Astrocyte (in vitro differentiated cells and primary cell): ENCODE measurements around the gene L1TD1. TPM values are rescaled to one million over a fixed set of nuclear protein-coding genes. Genes with fewer than 3 reads are reported as not detected.
A peak's percentile ranks its signal among the peaks of the same experiment; 100 is the strongest.

Experiments used
- DNase-seq: peaks from one replicate; pipeline ENCODE4 v3.0.0-alpha.2; 2010; ENCODE audit warnings: low read depth
- FAIRE-seq: peaks from 2 replicates; lab custom pipeline; 2011; peaks lifted over from hg19 to GRCh38; lab: Jason Lieb, UNC
- H2AFZ ChIP-seq: 2 replicates; pipeline ENCODE4 v1.6.0; 2012; ENCODE audit warnings: low read depth, low read length, inconsistent platforms
- H3K27ac ChIP-seq: 2 replicates; pipeline ENCODE4 v1.5.1; 2011; ENCODE audit warnings: low read depth, low read length, inconsistent platforms
- H3K27me3 ChIP-seq: 2 replicates; pipeline ENCODE4 v1.6.0; 2011; ENCODE audit warnings: low read length, inconsistent platforms; ENCODE audit not compliant: insufficient read depth
- H3K36me3 ChIP-seq: 2 replicates; pipeline ENCODE4 v1.5.1; 2011; ENCODE audit warnings: low read length, inconsistent platforms; ENCODE audit not compliant: insufficient read depth
- H3K4me1 ChIP-seq: 2 replicates; pipeline ENCODE4 v1.5.1; 2011; ENCODE audit warnings: low read length, inconsistent platforms; ENCODE audit not compliant: insufficient read depth
- H3K4me2 ChIP-seq: 2 replicates; pipeline ENCODE4 v1.6.0; 2012; ENCODE audit warnings: low read length, inconsistent platforms
- H3K4me3 ChIP-seq: 2 replicates; pipeline ENCODE4 v1.5.1; 2011; ENCODE audit warnings: low read depth, mild to moderate bottlenecking, low read length, inconsistent platforms; ENCODE audit not compliant: insufficient read depth
- H3K79me2 ChIP-seq: 2 replicates; pipeline ENCODE4 v1.6.0; 2012; ENCODE audit warnings: mild to moderate bottlenecking, low read length, inconsistent platforms; ENCODE audit not compliant: insufficient read depth
- H3K9ac ChIP-seq: 2 replicates; pipeline ENCODE4 v1.6.0; 2012; ENCODE audit warnings: mild to moderate bottlenecking, low read length, inconsistent platforms
- H3K9me3 ChIP-seq: 2 replicates; pipeline ENCODE4 v1.5.1; 2012; ENCODE audit warnings: low read depth, mild to moderate bottlenecking, low read length, inconsistent platforms; ENCODE audit not compliant: insufficient read depth
- H4K20me1 ChIP-seq: 2 replicates; pipeline ENCODE4 v1.6.0; 2012; ENCODE audit warnings: low read length, inconsistent platforms; ENCODE audit not compliant: insufficient read depth
- H3K27ac Mint-ChIP-seq: one replicate; pipeline ENCODE4 v1.8.0; 2021; ENCODE audit warnings: mild to moderate bottlenecking, mixed read lengths; ENCODE audit not compliant: unreplicated experiment
- H3K27me3 Mint-ChIP-seq: one replicate; pipeline ENCODE4 v1.8.0; 2021; ENCODE audit warnings: low read depth, mixed read lengths; ENCODE audit not compliant: unreplicated experiment
- H3K36me3 Mint-ChIP-seq: one replicate; pipeline ENCODE4 v1.8.0; 2021; ENCODE audit warnings: low read depth, mixed read lengths; ENCODE audit not compliant: unreplicated experiment
- H3K4me1 Mint-ChIP-seq: one replicate; pipeline ENCODE4 v1.8.0; 2021; ENCODE audit warnings: low read depth, mixed read lengths; ENCODE audit not compliant: unreplicated experiment
- H3K4me3 Mint-ChIP-seq: one replicate; pipeline ENCODE4 v1.8.0; 2021; ENCODE audit warnings: mild to moderate bottlenecking, moderate library complexity, mixed read lengths; ENCODE audit not compliant: unreplicated experiment
- H3K9me3 Mint-ChIP-seq: one replicate; pipeline ENCODE4 v1.8.0; 2021; ENCODE audit warnings: mild to moderate bottlenecking, mixed read lengths; ENCODE audit not compliant: unreplicated experiment
- EZH2 ChIP-seq: IDR thresholded peaks from 2 replicates; pipeline ENCODE4 v1.6.1; 2012; ENCODE audit warnings: mild to moderate bottlenecking, low read length, inconsistent platforms; ENCODE audit not compliant: insufficient read depth
- total RNA-seq: library from RNA; stranded (reverse); gene quantifications from 2 replicates; pipeline ENCODE4 v1.2.1, GENCODE V29; 2021
- TF ChIP-seq, protein P1 (sequence below): IDR thresholded peaks from 2 replicates; pipeline ENCODE4 v1.5.1; 2011; ENCODE audit warnings: low read depth, mild to moderate bottlenecking, inconsistent platforms, low read length, moderate library complexity; ENCODE audit not compliant: insufficient read depth

The L1TD1 gene
- total RNA-seq, 1 donor from 2014 or later, result 9.9 TPM

DNA sequence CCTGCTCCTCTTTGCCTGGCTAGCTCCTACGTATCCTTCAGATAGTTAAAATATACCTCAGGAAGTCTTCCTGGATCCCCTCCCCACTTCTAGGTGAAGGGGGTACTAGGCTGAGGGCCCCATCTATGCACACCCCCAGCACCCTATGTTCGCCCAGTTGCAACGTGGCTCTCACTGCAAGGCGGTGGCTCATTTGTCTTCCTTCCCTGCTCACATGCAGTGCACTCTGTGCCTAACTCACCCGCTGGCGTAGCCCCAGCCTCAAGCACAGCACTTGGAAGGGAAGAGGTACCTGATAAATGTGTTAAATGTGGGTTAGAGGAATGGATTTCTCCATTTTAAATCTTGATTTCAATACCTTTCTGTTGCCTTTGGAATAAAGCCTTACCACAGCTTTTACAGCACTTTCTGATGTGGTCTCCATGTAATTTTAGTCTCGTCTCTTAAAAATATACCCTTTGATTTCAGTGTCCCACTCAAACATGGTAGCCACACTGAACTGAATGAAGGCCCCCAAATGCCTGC lies 39.3 kb downstream of the L1TD1 start:
- H3K4me3 Mint-ChIP-seq, result no peak overlapping the region
- H3K27me3 Mint-ChIP-seq, result no peaks in the 10 kb centered on the region
- H3K4me1 Mint-ChIP-seq, result peaks cover 59% of the 10 kb centered on the region
- Histone ChIP-seq H3K4me1 (peaks cover 17% of the 10 kb centered on the region), H3K27ac (no peak overlapping the region), H2AFZ (no peak overlapping the region), H3K36me3 (no peaks in the 10 kb centered on the region), H3K9me3 (no peaks in the 10 kb centered on the region), H3K79me2 (no peaks in the 10 kb centered on the region), H3K4me3 (no peak overlapping the region), H3K9ac (no peak overlapping the region), H4K20me1 (no peaks in the 10 kb centered on the region), H3K4me2 (no peak overlapping the region), H3K27me3 (no peaks in the 10 kb centered on the region)
- peaks cover 2% of the 10 kb centered on the region for H3K36me3 Mint-ChIP-seq
- peak; percentile 25 for DNase-seq
- peaks cover 1% of the 10 kb centered on the region for H3K9me3 Mint-ChIP-seq
- H3K27ac Mint-ChIP-seq, result peak overlapping the region; percentile 31
- TF ChIP-seq EZH2, result no peak
- TF ChIP-seq, protein P1, sequence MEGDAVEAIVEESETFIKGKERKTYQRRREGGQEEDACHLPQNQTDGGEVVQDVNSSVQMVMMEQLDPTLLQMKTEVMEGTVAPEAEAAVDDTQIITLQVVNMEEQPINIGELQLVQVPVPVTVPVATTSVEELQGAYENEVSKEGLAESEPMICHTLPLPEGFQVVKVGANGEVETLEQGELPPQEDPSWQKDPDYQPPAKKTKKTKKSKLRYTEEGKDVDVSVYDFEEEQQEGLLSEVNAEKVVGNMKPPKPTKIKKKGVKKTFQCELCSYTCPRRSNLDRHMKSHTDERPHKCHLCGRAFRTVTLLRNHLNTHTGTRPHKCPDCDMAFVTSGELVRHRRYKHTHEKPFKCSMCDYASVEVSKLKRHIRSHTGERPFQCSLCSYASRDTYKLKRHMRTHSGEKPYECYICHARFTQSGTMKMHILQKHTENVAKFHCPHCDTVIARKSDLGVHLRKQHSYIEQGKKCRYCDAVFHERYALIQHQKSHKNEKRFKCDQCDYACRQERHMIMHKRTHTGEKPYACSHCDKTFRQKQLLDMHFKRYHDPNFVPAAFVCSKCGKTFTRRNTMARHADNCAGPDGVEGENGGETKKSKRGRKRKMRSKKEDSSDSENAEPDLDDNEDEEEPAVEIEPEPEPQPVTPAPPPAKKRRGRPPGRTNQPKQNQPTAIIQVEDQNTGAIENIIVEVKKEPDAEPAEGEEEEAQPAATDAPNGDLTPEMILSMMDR, result no peak
- FAIRE-seq, result no peak

DNA sequence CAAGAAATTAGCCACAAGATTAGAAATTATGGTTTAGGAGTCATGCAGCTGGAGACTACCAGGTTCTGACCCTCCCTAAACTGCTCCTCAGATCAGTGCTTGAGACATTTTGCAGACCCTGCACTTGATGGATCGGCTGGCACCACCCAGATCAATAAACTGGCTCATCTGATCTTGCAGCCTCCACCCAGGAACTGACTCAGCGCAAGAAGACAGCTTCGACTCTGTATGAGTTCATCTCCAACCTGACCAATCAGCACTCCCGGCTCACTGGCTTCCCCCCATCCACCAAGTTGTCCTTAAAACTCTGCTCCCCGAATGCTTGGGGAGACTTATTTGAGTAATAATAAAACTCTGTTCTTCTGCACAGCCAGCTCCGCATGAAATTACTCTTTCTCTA lies 40.0 kb downstream of the L1TD1 start:
- TF ChIP-seq, protein P1, result no peak
- no peak for TF ChIP-seq EZH2
- Histone ChIP-seq H3K27ac (no peak overlapping the region), H3K36me3 (no peaks in the 10 kb centered on the region), H3K4me1 (peaks cover 17% of the 10 kb centered on the region), H3K4me2 (no peak overlapping the region), H3K79me2 (no peaks in the 10 kb centered on the region), H2AFZ (no peak overlapping the region), H3K4me3 (no peak overlapping the region), H3K9me3 (no peaks in the 10 kb centered on the region), H4K20me1 (no peaks in the 10 kb centered on the region), H3K27me3 (no peaks in the 10 kb centered on the region), H3K9ac (no peak overlapping the region)
- Mint-ChIP-seq H3K4me1 (peaks cover 52% of the 10 kb centered on the region), H3K4me3 (no peak overlapping the region), H3K27ac (peak overlapping the region; percentile 91), H3K27me3 (no peaks in the 10 kb centered on the region), H3K9me3 (peaks cover 1% of the 10 kb centered on the region), H3K36me3 (peaks cover 2% of the 10 kb centered on the region)
- FAIRE-seq, result no peak
- no peak for DNase-seq

DNA sequence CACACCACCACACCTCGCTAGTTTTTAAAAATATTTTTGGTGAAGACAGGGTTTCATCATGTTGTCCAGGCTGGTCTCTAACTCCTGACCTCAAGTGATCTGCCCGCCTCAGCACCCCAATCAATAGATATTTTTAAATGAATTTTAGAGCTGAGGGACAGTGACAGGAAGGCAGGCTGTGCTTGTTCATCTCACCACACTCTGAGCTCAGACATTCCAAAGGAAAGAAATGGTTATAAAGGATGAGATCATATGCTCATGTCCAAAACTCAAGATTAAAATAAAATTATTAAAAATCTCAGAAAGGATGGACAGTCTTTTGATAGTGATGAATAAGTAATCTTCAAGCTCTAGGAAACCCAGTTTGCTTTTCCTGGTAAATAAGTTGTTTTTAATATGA lies 40.9 kb downstream of the L1TD1 start:
- H3K4me2 ChIP-seq, result no peak overlapping the region
- H3K4me1 ChIP-seq, result peaks cover 12% of the 10 kb centered on the region
- no peak overlapping the region for H3K27ac ChIP-seq
- H4K20me1 ChIP-seq, result no peaks in the 10 kb centered on the region
- FAIRE-seq (no peak), DNase-seq (no peak)
- H3K79me2 ChIP-seq, result no peaks in the 10 kb centered on the region
- Mint-ChIP-seq H3K36me3 (peaks cover 2% of the 10 kb centered on the region), H3K27me3 (no peaks in the 10 kb centered on the region), H3K4me1 (peaks cover 47% of the 10 kb centered on the region), H3K27ac (peak overlapping the region; percentile 91), H3K4me3 (no peak overlapping the region), H3K9me3 (peaks cover 1% of the 10 kb centered on the region)
- no peaks in the 10 kb centered on the region for H3K27me3 ChIP-seq
- H2AFZ ChIP-seq, result no peak overlapping the region
- no peaks in the 10 kb centered on the region for H3K9me3 ChIP-seq
- no peak overlapping the region for H3K9ac ChIP-seq
- no peaks in the 10 kb centered on the region for H3K36me3 ChIP-seq
- no peak for TF ChIP-seq EZH2
- TF ChIP-seq, protein P1, result no peak
- no peak overlapping the region for H3K4me3 ChIP-seq
